OCI-LY1 (cell line): ENCODE results near the gene LIMA1.
A peak's percentile ranks its signal among the peaks of the same experiment; 100 is the strongest.

Experiments
- H2AFZ ChIP-seq: fragments of 200-600 bp; sonication (generic), shearing (Covaris generic); 2 replicates; pipeline ENCODE4 v1.6.0; 2014; ENCODE audit warnings: antibody characterized with exemption, mild to moderate bottlenecking, low read length
- H3F3A ChIP-seq: fragments of 200-600 bp; sonication (generic), shearing (Covaris generic); 2 replicates; pipeline ENCODE4 v1.6.0; 2014; ENCODE audit warnings: mild to moderate bottlenecking, antibody characterized with exemption, low read length, moderate library complexity; ENCODE audit not compliant: insufficient read depth
- H3K27ac ChIP-seq: fragments of 200-600 bp; sonication (generic); 2 replicates; pipeline ENCODE4 v1.5.1; 2014; ENCODE audit warnings: low read length, mixed run types, mild to moderate bottlenecking, low read depth; ENCODE audit not compliant: poor library complexity, severe bottlenecking
- H3K27me3 ChIP-seq: fragments of 200-600 bp; sonication (generic); 2 replicates; pipeline ENCODE4 v1.6.0; 2014; ENCODE audit warnings: antibody characterized with exemption, mild to moderate bottlenecking, low read length, moderate library complexity; ENCODE audit not compliant: insufficient read depth
- H3K36me3 ChIP-seq: fragments of 200-600 bp; sonication (generic); 2 replicates; pipeline ENCODE4 v1.6.1; 2014; ENCODE audit warnings: mild to moderate bottlenecking, antibody characterized with exemption, low read length, moderate library complexity, mixed read lengths; ENCODE audit not compliant: insufficient read depth
- H3K4me1 ChIP-seq: fragments of 200-600 bp; sonication (generic); 2 replicates; pipeline ENCODE4 v1.5.1; 2014; ENCODE audit warnings: mild to moderate bottlenecking, low read length, moderate library complexity; ENCODE audit not compliant: insufficient read depth, severe bottlenecking
- H3K4me2 ChIP-seq: fragments of 200-600 bp; sonication (generic), shearing (Covaris generic); 2 replicates; pipeline ENCODE4 v1.6.1; 2014; ENCODE audit warnings: low read length
- H3K4me3 ChIP-seq: fragments of 200-600 bp; sonication (generic); 2 replicates; pipeline ENCODE4 v1.5.1; 2014; ENCODE audit warnings: low read length, low read depth, mild to moderate bottlenecking, mixed read lengths; ENCODE audit not compliant: poor library complexity, severe bottlenecking
- H3K79me2 ChIP-seq: fragments of 200-600 bp; shearing (Covaris generic); 2 replicates; pipeline ENCODE4 v1.6.1; 2016; ENCODE audit warnings: mixed run types, low read length, mixed read lengths; ENCODE audit not compliant: insufficient read depth
- H3K9ac ChIP-seq: fragments of 200-600 bp; sonication (generic), shearing (Covaris generic); 2 replicates; pipeline ENCODE4 v1.6.1; 2014; ENCODE audit warnings: mild to moderate bottlenecking, low read length, mixed read lengths
- H3K9me2 ChIP-seq: fragments of 200-600 bp; sonication (generic), shearing (Covaris generic); 2 replicates; pipeline ENCODE4 v1.6.1; 2014; ENCODE audit warnings: low read depth, mild to moderate bottlenecking, low read length, mixed read lengths
- H3K9me3 ChIP-seq: fragments of 200-600 bp; shearing (Covaris generic); 2 replicates; pipeline ENCODE4 v1.6.1; 2014; ENCODE audit warnings: low read length, mixed read lengths
- H4K20me1 ChIP-seq: fragments of 200-600 bp; sonication (generic), shearing (Covaris generic); 2 replicates; pipeline ENCODE4 v1.6.0; 2016; ENCODE audit warnings: mild to moderate bottlenecking, low read length; ENCODE audit not compliant: insufficient read depth
- CTCF ChIP-seq: fragments of 200-600 bp; sonication (generic), shearing (Covaris generic); IDR thresholded peaks from 2 replicates; pipeline ENCODE4 v1.5.1; 2017; ENCODE audit warnings: mild to moderate bottlenecking, antibody characterized with exemption, low read length, moderate library complexity, mixed read lengths
- EZH2 ChIP-seq: fragments of 200-600 bp; sonication (generic), shearing (Covaris generic); IDR thresholded peaks from 2 replicates; pipeline ENCODE4 v1.8.0; 2017; ENCODE audit warnings: borderline replicate concordance, mixed run types, mild to moderate bottlenecking, antibody characterized with exemption, low read length, moderate library complexity, mixed read lengths

The LIMA1 gene

GRCh38 chr12:50174971-50175715 lies 108.2 kb downstream of the LIMA1 start:
- Histone ChIP-seq H3K36me3 (no peaks in the 10 kb centered on the region), H3F3A (no peaks in the 10 kb centered on the region), H3K9ac (no peak overlapping the region), H3K4me1 (no peaks in the 10 kb centered on the region), H3K9me3 (no peaks in the 10 kb centered on the region), H3K4me3 (no peak overlapping the region), H3K27ac (no peak overlapping the region), H3K79me2 (no peaks in the 10 kb centered on the region), H2AFZ (no peak overlapping the region), H3K9me2 (no peaks in the 10 kb centered on the region), H3K27me3 (no peaks in the 10 kb centered on the region), H4K20me1 (no peaks in the 10 kb centered on the region), H3K4me2 (no peak overlapping the region)
- peak; percentile 83 for TF ChIP-seq CTCF
- no peak for TF ChIP-seq EZH2

- Histone ChIP-seq H3K36me3 (no peaks in the 10 kb centered on the region), H2AFZ (0 out of 2 replicates have a peak within 1 kb of the TSS, but pooled peaks have one; percentile 80), H3K79me2 (peaks cover 25% of the 10 kb centered on the region), H3F3A (no peaks in the 10 kb centered on the region), H4K20me1 (no peaks in the 10 kb centered on the region), H3K4me1 (peaks cover 15% of the 10 kb centered on the region), H3K9me3 (no peaks in the 10 kb centered on the region), H3K9me2 (no peaks in the 10 kb centered on the region), H3K4me3 (peak within 1 kb of the TSS; percentile 83), H3K27me3 (no peaks in the 10 kb centered on the region), H3K4me2 (peak within 1 kb of the TSS; percentile 87), H3K27ac (peak within 1 kb of the TSS; percentile 20), H3K9ac (peak within 1 kb of the TSS; percentile 84)
- TF ChIP-seq EZH2 (no peak), CTCF (no peak)
These were observed 116.1 kb downstream of the LIMA1 start, which contains the start of gene CERS5 for GRCh38 chr12:50167049-50167828. Gene CERS5 (minus strand): TSS chr12:50167369. CDS start chr12:50167297, 72 bp downstream.

- Histone ChIP-seq H3K27ac (peak overlapping the region; percentile 20), H3K4me2 (peak overlapping the region; percentile 87), H3K36me3 (no peaks in the 10 kb centered on the region), H3K9ac (peak overlapping the region; percentile 84), H3K9me3 (no peaks in the 10 kb centered on the region), H3K27me3 (no peaks in the 10 kb centered on the region), H3K79me2 (peaks cover 25% of the 10 kb centered on the region), H3K4me1 (peaks cover 15% of the 10 kb centered on the region), H3K9me2 (no peaks in the 10 kb centered on the region), H3K4me3 (peak overlapping the region; percentile 83), H4K20me1 (no peaks in the 10 kb centered on the region), H3F3A (no peaks in the 10 kb centered on the region), H2AFZ (no peak overlapping the region)
- TF ChIP-seq CTCF, result no peak
- no peak for TF ChIP-seq EZH2
These were observed 116.6 kb downstream of the LIMA1 start for GRCh38 chr12:50166799-50167048.
